HUES64 (cell line): ENCODE results near the gene ACAD11.
"Not testable (repeated sequence)": the region's sequence is repeated elsewhere in the genome, so short reads cannot be mapped to it uniquely, and the experiment has no call there.

Experiments
- H3K27ac ChIP-seq: 2 replicates; pipeline ENCODE4 v1.7.0; 2013; ENCODE audit warnings: low read depth, low read length, inconsistent platforms
- H3K27me3 ChIP-seq: 2 replicates; pipeline ENCODE4 v1.6.1; 2013; ENCODE audit warnings: mild to moderate bottlenecking, low read length; ENCODE audit not compliant: insufficient read depth
- H3K36me3 ChIP-seq: 2 replicates; pipeline ENCODE4 v1.6.1; 2013; ENCODE audit warnings: mild to moderate bottlenecking, low read length; ENCODE audit not compliant: insufficient read depth
- H3K4me1 ChIP-seq: 2 replicates; pipeline ENCODE4 v1.6.1; 2013; ENCODE audit warnings: mild to moderate bottlenecking, low read length, moderate library complexity; ENCODE audit not compliant: insufficient read depth
- H3K4me3 ChIP-seq: 2 replicates; pipeline ENCODE4 v1.5.1; 2013; ENCODE audit warnings: mild to moderate bottlenecking, low read length, moderate library complexity
- H3K9ac ChIP-seq: 2 replicates; pipeline ENCODE4 v1.6.1; 2013; ENCODE audit warnings: mild to moderate bottlenecking, low read depth, low read length
- H3K9me3 ChIP-seq: 2 replicates; pipeline ENCODE4 v1.6.1; 2013; ENCODE audit warnings: low read depth, low read length; ENCODE audit not compliant: insufficient read depth
- WGBS: fragments of 150-250, 120-280 bp; methylation state at CpG from one replicate; pipeline ENCODE4 v1.1.7; 2013; ENCODE audit warnings: missing lambda C conversion rate; 5-methylcytosine and 5-hydroxymethylcytosine counted together

Gene ACAD11

GRCh38 chr3:132570016-132570415 is 89.6 kb downstream of the ACAD11 start:
- H3K27me3 ChIP-seq, result no peaks in the 10 kb centered on the region
- WGBS, result 80% methylated on average over 1 of the region's 2 CpGs
- H3K27ac ChIP-seq, result no peak overlapping the region
- no peak overlapping the region for H3K9ac ChIP-seq
- H3K9me3 ChIP-seq, result no peaks in the 10 kb centered on the region
- H3K4me1 ChIP-seq, result no peaks in the 10 kb centered on the region
- 0 out of 2 replicates have a peak, but pooled peaks cover 3% of the 10 kb centered on the region for H3K36me3 ChIP-seq
- no peak overlapping the region for H3K4me3 ChIP-seq

DNA sequence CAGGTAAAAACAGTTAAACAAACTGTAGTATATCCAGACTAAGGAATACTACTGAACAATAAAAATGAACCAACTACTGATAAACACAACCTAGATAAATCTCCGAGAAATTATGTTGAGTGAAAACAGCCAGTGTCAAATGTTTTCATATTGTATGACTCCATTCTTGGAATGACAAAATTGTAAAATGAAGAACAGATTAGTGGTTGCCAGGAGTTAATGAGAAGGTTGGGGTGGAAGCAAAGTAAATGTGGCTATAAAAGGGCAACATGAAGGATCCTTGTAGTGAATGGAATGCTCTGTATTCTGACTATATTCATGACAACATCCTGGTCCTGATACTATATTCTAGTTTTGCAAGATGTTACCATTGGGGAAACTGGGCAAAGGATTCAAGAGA is 90.0 kb downstream of the ACAD11 start:
- WGBS, result 94% methylated on average over 1 of the region's 1 CpG
- Histone ChIP-seq H3K9ac (no peak overlapping the region), H3K4me3 (no peak overlapping the region), H3K9me3 (no peaks in the 10 kb centered on the region), H3K36me3 (0 out of 2 replicates have a peak, but pooled peaks cover 3% of the 10 kb centered on the region), H3K27me3 (no peaks in the 10 kb centered on the region), H3K27ac (no peak overlapping the region), H3K4me1 (no peaks in the 10 kb centered on the region)

- H3K4me1 ChIP-seq, result no peaks in the 10 kb centered on the region
- no peak overlapping the region for H3K27ac ChIP-seq
- no peaks in the 10 kb centered on the region for H3K27me3 ChIP-seq
- no peaks in the 10 kb centered on the region for H3K9me3 ChIP-seq
- H3K9ac ChIP-seq, result no peak overlapping the region
- 0 out of 2 replicates have a peak, but pooled peaks cover 3% of the 10 kb centered on the region for H3K36me3 ChIP-seq
- H3K4me3 ChIP-seq, result no peak overlapping the region
- WGBS, result 90% methylated on average over 2 of the region's 2 CpGs
Measured at GRCh38 chr3:132569153-132569552, 90.5 kb downstream of the ACAD11 start.

DNA sequence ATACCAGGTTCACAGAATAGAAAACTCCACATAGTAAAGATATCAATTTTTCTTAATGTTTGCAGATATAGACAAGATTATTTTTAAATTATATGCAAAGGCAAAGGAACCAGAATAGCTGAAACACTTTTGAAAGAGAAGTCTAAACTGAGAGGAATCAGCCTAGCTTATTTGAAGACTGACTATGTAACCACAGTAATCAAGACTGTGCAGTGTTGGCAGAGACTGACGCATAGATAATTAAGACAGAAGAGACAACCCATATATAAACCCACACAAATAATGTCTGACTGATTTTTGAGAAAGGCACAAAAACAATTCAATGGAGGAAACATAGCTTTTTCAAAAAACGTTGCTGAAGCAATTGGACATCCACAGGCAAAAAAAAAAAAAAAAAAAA is 91.2 kb downstream of the ACAD11 start:
- H3K9me3 ChIP-seq, result no peaks in the 10 kb centered on the region
- WGBS, result 93% methylated on average over 2 of the region's 2 CpGs
- no peak overlapping the region for H3K27ac ChIP-seq
- no peaks in the 10 kb centered on the region for H3K4me1 ChIP-seq
- no peak overlapping the region for H3K4me3 ChIP-seq
- H3K27me3 ChIP-seq, result no peaks in the 10 kb centered on the region
- no peak overlapping the region for H3K9ac ChIP-seq
- 0 out of 2 replicates have a peak, but pooled peaks cover 3% of the 10 kb centered on the region for H3K36me3 ChIP-seq

GRCh38 chr3:132564070-132564465 is 95.5 kb downstream of the ACAD11 start:
- no peaks in the 10 kb centered on the region for H3K27me3 ChIP-seq
- 93% methylated on average over 2 of the region's 2 CpGs for WGBS
- no peak overlapping the region for H3K27ac ChIP-seq

DNA sequence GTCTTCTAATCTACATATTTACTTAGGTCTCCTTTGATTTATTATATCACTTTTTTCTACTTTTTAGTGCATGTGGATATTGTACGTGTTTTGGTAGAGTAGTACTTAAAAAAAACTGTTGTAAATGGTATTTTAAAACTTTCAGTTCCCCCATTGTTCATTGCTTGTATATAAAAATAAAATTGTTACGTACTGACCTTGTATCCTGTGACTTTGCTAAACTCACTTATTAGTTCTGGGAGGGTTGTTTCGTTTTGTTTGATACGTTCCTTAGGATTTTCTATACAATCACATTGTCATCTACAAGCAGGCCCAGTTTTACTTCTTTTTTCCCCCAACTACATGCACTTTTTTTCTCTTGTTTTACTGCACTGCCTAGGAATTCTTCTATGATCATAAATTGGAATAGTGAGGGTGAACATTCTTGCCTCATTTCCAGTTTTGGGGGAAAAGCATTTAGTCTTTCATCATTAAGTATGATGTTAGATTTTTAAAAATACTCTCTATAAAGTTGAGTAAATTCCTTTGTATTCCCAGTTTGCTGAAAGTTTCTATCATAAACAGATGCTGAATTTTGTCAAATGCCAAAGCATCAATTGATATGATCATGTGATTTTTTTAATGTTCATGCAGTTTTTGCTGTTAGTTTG is 96.1 kb downstream of the ACAD11 start:
- no peaks in the 10 kb centered on the region for H3K27me3 ChIP-seq
- H3K9ac ChIP-seq, result no peak overlapping the region
- no peaks in the 10 kb centered on the region for H3K9me3 ChIP-seq
- no peaks in the 10 kb centered on the region for H3K36me3 ChIP-seq
- H3K4me3 ChIP-seq, result no peak overlapping the region
- H3K27ac ChIP-seq, result no peak overlapping the region
- no peaks in the 10 kb centered on the region for H3K4me1 ChIP-seq
- WGBS, result 100% methylated on average over 3 of the region's 4 CpGs

More at GRCh38 chr3:132564070-132564465, 95.5 kb downstream of the ACAD11 start:
- Histone ChIP-seq H3K36me3 (no peaks in the 10 kb centered on the region), H3K9me3 (no peaks in the 10 kb centered on the region), H3K4me1 (no peaks in the 10 kb centered on the region), H3K4me3 (no peak overlapping the region), H3K9ac (no peak overlapping the region)

DNA sequence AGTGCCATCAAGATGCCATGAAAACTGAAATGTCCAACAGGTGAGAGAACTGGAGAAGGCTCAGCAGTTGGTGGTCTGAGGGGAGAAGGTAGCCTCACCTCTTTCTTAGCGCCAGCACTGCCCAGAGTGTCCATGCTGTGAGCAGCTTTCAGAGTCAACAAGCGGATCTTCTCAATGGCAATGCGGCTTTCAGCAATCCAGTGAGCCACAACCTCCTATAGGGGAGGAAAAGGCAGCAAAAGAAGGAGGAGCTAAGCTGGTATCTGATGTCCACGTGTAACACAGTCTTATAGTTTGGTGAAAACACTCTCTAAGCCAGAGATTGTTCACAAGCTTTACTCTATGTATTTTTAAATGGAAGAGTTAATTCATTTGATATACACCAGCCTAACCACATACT is 98.6 kb downstream of the ACAD11 start:
- Histone ChIP-seq H3K4me3 (no peak overlapping the region), H3K9ac (no peak overlapping the region), H3K27ac (no peak overlapping the region), H3K4me1 (no peaks in the 10 kb centered on the region), H3K36me3 (no peaks in the 10 kb centered on the region), H3K9me3 (no peaks in the 10 kb centered on the region), H3K27me3 (no peaks in the 10 kb centered on the region)
- 81% methylated on average over 4 of the region's 4 CpGs for WGBS

DNA sequence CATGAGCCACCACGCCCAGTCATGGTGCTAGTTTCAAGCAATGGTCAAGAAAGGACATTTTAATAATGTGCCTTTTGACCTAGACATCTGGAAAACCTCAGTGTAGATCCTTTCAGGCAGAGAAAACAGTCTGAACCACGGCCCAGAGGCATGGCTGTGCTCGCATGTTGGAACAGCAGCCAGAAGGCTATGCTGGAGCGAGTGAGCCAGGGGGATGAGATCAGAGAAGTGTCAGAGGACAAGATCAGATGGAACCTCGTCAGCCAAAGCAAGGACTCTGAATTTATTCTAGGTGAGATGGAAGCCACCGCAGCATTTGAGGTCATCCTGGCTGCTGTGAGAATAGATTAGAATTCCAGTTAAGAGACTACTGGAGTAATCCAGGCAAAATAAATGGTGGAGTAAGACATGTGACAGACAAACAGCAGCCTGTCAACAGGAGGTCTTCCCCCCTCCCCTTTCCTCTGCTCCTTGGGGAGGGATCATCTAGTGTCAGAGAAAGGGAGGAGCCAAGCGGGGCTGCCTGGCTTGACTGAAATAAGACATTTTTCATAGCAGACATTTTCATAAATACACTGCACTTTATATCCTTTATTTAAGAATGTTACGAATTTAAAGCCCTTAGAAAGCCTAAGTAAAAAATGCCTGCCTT is 103.0 kb downstream of the ACAD11 start:
- H3K27ac ChIP-seq, result no peak overlapping the region
- H3K4me1 ChIP-seq, result peaks cover 11% of the 10 kb centered on the region; the same call in 1 of the 2 replicates
- WGBS, result 88% methylated on average over 8 of the region's 8 CpGs
- H3K9ac ChIP-seq, result no peak overlapping the region
- H3K4me3 ChIP-seq, result no peak overlapping the region
- H3K27me3 ChIP-seq, result no peaks in the 10 kb centered on the region
- no peaks in the 10 kb centered on the region for H3K36me3 ChIP-seq
- H3K9me3 ChIP-seq, result no peaks in the 10 kb centered on the region

GRCh38 chr3:132556036-132556386 is 103.6 kb downstream of the ACAD11 start:
- not testable (repeated sequence) for H3K27ac ChIP-seq, H3K27me3 ChIP-seq, H3K9me3 ChIP-seq, H3K36me3 ChIP-seq, H3K4me3 ChIP-seq, H3K9ac ChIP-seq
- WGBS, result 96% methylated on average over 3 of the region's 3 CpGs
- peaks cover 11% of the 10 kb centered on the region; the same call in 1 of the 2 replicates for H3K4me1 ChIP-seq

- Histone ChIP-seq H3K27me3 (no peaks in the 10 kb centered on the region), H3K4me1 (peaks cover 11% of the 10 kb centered on the region; the same call in 1 of the 2 replicates), H3K4me3 (no peak overlapping the region), H3K27ac (no peak overlapping the region), H3K9me3 (no peaks in the 10 kb centered on the region), H3K9ac (no peak overlapping the region), H3K36me3 (no peaks in the 10 kb centered on the region)
- WGBS, result over 99% methylated on average over 5 of the region's 5 CpGs
Measured at GRCh38 chr3:132555306-132556035, 104.1 kb downstream of the ACAD11 start.

- Histone ChIP-seq H3K27me3 (no peaks in the 10 kb centered on the region), H3K4me1 (peaks cover 11% of the 10 kb centered on the region; the same call in 1 of the 2 replicates), H3K4me3 (no peak overlapping the region), H3K36me3 (no peaks in the 10 kb centered on the region), H3K9ac (0 out of 2 replicates have a peak overlapping the region, but pooled peaks have one; percentile 7), H3K27ac (no peak overlapping the region), H3K9me3 (no peaks in the 10 kb centered on the region)
- WGBS, result 80% methylated on average over 8 of the region's 8 CpGs
Measured at GRCh38 chr3:132554437-132554836, 105.2 kb downstream of the ACAD11 start.
